ENCODE data around the gene TRIP13.

DNA sequence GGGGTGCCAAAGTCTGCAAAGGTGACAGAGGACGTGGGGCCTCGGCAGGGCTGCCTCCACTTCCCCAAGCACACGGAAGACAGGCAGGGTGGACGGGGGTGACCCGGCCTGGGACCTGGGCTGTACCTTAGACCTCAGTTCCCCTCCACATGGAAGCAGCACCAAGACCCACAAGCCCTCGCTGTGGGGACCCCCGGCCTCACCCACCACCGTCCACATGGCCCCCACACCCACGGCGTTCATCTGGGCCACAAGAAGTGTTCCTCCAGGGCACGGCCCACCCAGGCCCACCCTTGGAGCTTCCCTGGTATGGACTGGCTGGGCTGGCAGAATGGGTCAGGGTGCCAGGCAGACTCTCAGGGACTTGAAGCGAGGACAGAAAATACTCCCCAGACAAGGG is 70.1 kb downstream of the TRIP13 start:
- TF ChIP-seq CTCF (IDR thresholded peaks at IDR 0.05) = no peak
- no peak for TF ChIP-seq POLR2A (IDR thresholded peaks at IDR 0.05)

Data from thyroid gland (tissue), 4 donors.